Erythroblast (primary cell): Measurements from ENCODE around the gene GIMAP8.
"Not testable (repeated sequence)": the region's sequence is repeated elsewhere in the genome, so short reads cannot be mapped to it uniquely, and the experiment has no call there.

Source experiments
- DNase-seq, 2 experiments: peaks; one replicate each; lab custom pipeline; 2025; lab: John Stamatoyannopoulos, UW
- GATA1 ChIP-seq: IDR thresholded peaks from 2 replicates; pipeline ENCODE4 v1.6.1; 2011; ENCODE audit warnings: low read depth, mild to moderate bottlenecking, control low read depth, low read length, moderate library complexity
- POLR2A ChIP-seq: IDR thresholded peaks from 2 replicates; pipeline ENCODE4 v1.6.1; 2011; ENCODE audit warnings: mild to moderate bottlenecking, low read length

The GIMAP8 gene

GRCh38 chr7:150476819-150477631 is 26.6 kb downstream of the GIMAP8 start:
- no peak for TF ChIP-seq GATA1
- TF ChIP-seq POLR2A: no peak
- DNase-seq: no peak

GRCh38 chr7:150479023-150479716 is 28.7 kb downstream of the GIMAP8 start:
- DNase-seq: no peak
- TF ChIP-seq POLR2A (no peak), GATA1 (no peak)

- TF ChIP-seq POLR2A: no peak
- no peak for TF ChIP-seq GATA1
- DNase-seq: no peak
Observed at GRCh38 chr7:150481186-150481920, 30.9 kb downstream of the GIMAP8 start.

GRCh38 chr7:150481922-150482321 is 31.5 kb downstream of the GIMAP8 start:
- TF ChIP-seq GATA1: no peak
- no peak for TF ChIP-seq POLR2A
- DNase-seq: no peak

GRCh38 chr7:150483514-150483913 is 33.1 kb downstream of the GIMAP8 start:
- not testable (repeated sequence) for DNase-seq

- DNase-seq: not testable (repeated sequence)
Observed at GRCh38 chr7:150484071-150484470, 33.6 kb downstream of the GIMAP8 start.

GRCh38 chr7:150487625-150488024 is 37.2 kb downstream of the GIMAP8 start:
- TF ChIP-seq GATA1: no peak
- TF ChIP-seq POLR2A: no peak
- no peak for DNase-seq

GRCh38 chr7:150489782-150490181 is 39.4 kb downstream of the GIMAP8 start:
- TF ChIP-seq POLR2A (no peak), GATA1 (no peak)
- DNase-seq: no peak

- DNase-seq: not testable (repeated sequence)
Observed at GRCh38 chr7:150493442-150493841, 43.0 kb downstream of the GIMAP8 start.

GRCh38 chr7:150502519-150502918 is 52.1 kb downstream of the GIMAP8 start:
- DNase-seq: no peak
- no peak for TF ChIP-seq POLR2A
- no peak for TF ChIP-seq GATA1

- TF ChIP-seq GATA1 (no peak), POLR2A (no peak)
- no peak for DNase-seq
Observed at GRCh38 chr7:150503155-150503554, 52.7 kb downstream of the GIMAP8 start.

GRCh38 chr7:150503581-150503980 is 53.2 kb downstream of the GIMAP8 start:
- TF ChIP-seq GATA1: no peak
- TF ChIP-seq POLR2A: no peak
- no peak for DNase-seq

- no peak for DNase-seq
- TF ChIP-seq POLR2A: no peak
Observed at GRCh38 chr7:150507947-150508602, 57.6 kb downstream of the GIMAP8 start.

GRCh38 chr7:150511048-150511447 is 60.6 kb downstream of the GIMAP8 start:
- no peak for TF ChIP-seq POLR2A
- TF ChIP-seq GATA1: no peak
- DNase-seq: no peak
